Mammary epithelial cell (primary cell): ENCODE results near the gene NPY.

Experiments used
- CTCF ChIP-seq, 2 donors: IDR thresholded peaks in 1 of 2; conservative IDR thresholded peaks in 1 of 2; 2 replicates each; pipeline ENCODE4 v1.5.1; 2011 to 2012; ENCODE audit warnings: inconsistent platforms in 2 of 2, low read length in 2 of 2, mild to moderate bottlenecking in 2 of 2, control low read depth in 1 of 2, low read depth in 1 of 2; ENCODE audit not compliant: insufficient read depth in 1 of 2; ENCODE audit errors: extremely low read depth in 1 of 2
- EZH2 ChIP-seq: IDR thresholded peaks from 2 replicates; pipeline ENCODE4 v1.6.1; 2012; ENCODE audit warnings: low read length, inconsistent platforms, borderline replicate concordance

GRCh38 chr7:24319209-24319608 is 35.2 kb downstream of the NPY start:
- no peak for TF ChIP-seq CTCF (conservative IDR thresholded peaks at IDR 0.05 in 1 of 2, IDR thresholded peaks at IDR 0.05 in 1 of 2; ENCODE audit: extremely low read depth in 1 of 2, insufficient read depth in 1 of 2, low read depth in 1 of 2, low read length in 2 of 2)
- no peak for TF ChIP-seq EZH2
